Upper lobe of right lung (tissue), 1 donor: ENCODE data around the gene ZEB1. TPM values are rescaled to one million over a fixed set of nuclear protein-coding genes. Genes with fewer than 3 reads are reported as not detected.

ENCODE experiments used
- ATAC-seq: fragments of 200-7000 bp; cut with Tn5 transposase; one replicate; pipeline ENCODE4 v1.9.1; 2020; ENCODE audit warnings: mild to moderate bottlenecking, moderate library complexity
- DNase-seq: peaks from one replicate; pipeline ENCODE4 v3.0.0-alpha.2; 2020
- H3K27ac ChIP-seq: fragments of 200-600 bp; one replicate; pipeline ENCODE4 v1.8.0; 2022
- H3K27me3 ChIP-seq: fragments of 200-600 bp; one replicate; pipeline ENCODE4 v1.8.0; 2022; ENCODE audit warnings: mild to moderate bottlenecking
- H3K36me3 ChIP-seq: fragments of 200-600 bp; one replicate; pipeline ENCODE4 v1.8.0; 2022
- H3K4me1 ChIP-seq: fragments of 200-600 bp; one replicate; pipeline ENCODE4 v1.8.0; 2022
- H3K4me3 ChIP-seq: fragments of 200-600 bp; one replicate; pipeline ENCODE4 v1.8.0; 2022; ENCODE audit warnings: mild to moderate bottlenecking
- H3K9me3 ChIP-seq: fragments of 200-600 bp; one replicate; pipeline ENCODE4 v1.8.0; 2022
- CTCF ChIP-seq: fragments of 200-600 bp; IDR thresholded peaks from one replicate; pipeline ENCODE4 v1.8.0; 2022; ENCODE audit warnings: antibody characterized with exemption
- intact Hi-C: fragments of 100-400 bp; cut with DNase I; formaldehyde crosslinking; loops from one replicate; pipeline ENCODE4 v1.11.0; 2022
- total RNA-seq: library from RNA; stranded (reverse); fragmentation: NEBNext Ultra II Directional; extraction: Animal tissue kit (Norgen Biotek cat#: 25700); gene quantifications from one replicate; pipeline ENCODE4 v1.2.1, GENCODE V29; 2021
- donor health status: DM: no; HTN: yes; CAD: no; lungs with severe emphysema.

The ZEB1 gene
- total RNA-seq, 1 donor from 2014 or later: 55.2 TPM

- H3K27me3 ChIP-seq: no peaks in the 10 kb centered on the region
- no peak for ATAC-seq
- no peak overlapping the region for H3K4me3 ChIP-seq
- TF ChIP-seq CTCF: no peak
- H3K36me3 ChIP-seq: no peaks in the 10 kb centered on the region
- H3K9me3 ChIP-seq: peaks cover under 1% of the 10 kb centered on the region
- no peak for DNase-seq
- no peaks in the 10 kb centered on the region for H3K4me1 ChIP-seq
- intact Hi-C loops: no loop called here
- no peak overlapping the region for H3K27ac ChIP-seq
Measured at GRCh38 chr10:31437959-31438358, 118.9 kb downstream of the ZEB1 start.

DNA sequence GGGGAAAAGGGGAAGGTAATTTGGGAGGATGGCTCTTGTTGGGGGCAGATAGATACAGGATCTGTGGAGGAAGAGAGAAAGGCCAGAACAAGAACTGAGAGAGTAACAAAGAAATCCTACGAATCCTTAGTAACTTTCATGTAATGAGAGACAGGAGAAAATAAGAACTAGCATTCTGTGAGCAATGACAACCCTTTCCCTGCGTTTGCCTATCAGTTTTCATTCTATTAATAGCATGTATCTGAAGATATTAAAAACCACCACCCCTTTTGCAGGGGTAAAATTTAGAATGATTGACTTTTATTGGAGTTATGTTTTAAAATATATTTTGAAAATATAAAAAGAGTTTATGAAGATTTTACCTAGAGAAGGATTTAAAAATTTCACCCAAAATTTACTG is 132.8 kb downstream of the ZEB1 start:
- intact Hi-C loops: no loop called here
- TF ChIP-seq CTCF: no peak
- no peaks in the 10 kb centered on the region for H3K27me3 ChIP-seq
- H3K4me3 ChIP-seq: no peak overlapping the region
- no peaks in the 10 kb centered on the region for H3K4me1 ChIP-seq
- H3K9me3 ChIP-seq: no peaks in the 10 kb centered on the region
- H3K27ac ChIP-seq: no peak overlapping the region
- ATAC-seq (no peak), DNase-seq (no peak)
- no peaks in the 10 kb centered on the region for H3K36me3 ChIP-seq

GRCh38 chr10:31456468-31456867 is 137.5 kb downstream of the ZEB1 start:
- DNase-seq (no peak), ATAC-seq (no peak)
- Histone ChIP-seq H3K9me3 (no peaks in the 10 kb centered on the region), H3K4me1 (no peaks in the 10 kb centered on the region), H3K36me3 (no peaks in the 10 kb centered on the region), H3K27ac (no peak overlapping the region), H3K4me3 (no peak overlapping the region), H3K27me3 (no peaks in the 10 kb centered on the region)
- no peak for TF ChIP-seq CTCF
- intact Hi-C loops: no loop called here

DNA sequence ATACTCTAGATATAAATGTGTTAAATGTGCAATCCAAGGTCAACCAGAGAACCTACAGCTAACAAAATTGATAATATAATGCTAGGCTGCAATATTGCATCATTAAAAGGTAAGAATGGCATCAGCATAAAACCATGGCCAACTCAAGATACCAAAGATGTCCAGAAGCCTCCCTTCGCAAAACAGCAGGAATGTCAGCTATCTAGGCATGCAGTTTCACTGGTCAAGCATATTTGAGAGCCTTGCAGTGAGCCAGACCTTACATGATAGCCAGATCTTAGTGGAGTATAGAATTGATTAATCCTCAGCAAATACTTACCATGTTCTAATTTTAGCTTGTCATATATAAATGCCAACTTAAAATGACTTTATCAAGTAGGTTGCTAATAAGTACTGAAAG is 138.8 kb downstream of the ZEB1 start:
- H3K27me3 ChIP-seq: no peaks in the 10 kb centered on the region
- no peak for TF ChIP-seq CTCF
- H3K36me3 ChIP-seq: no peaks in the 10 kb centered on the region
- H3K4me1 ChIP-seq: no peaks in the 10 kb centered on the region
- DNase-seq (no peak), ATAC-seq (no peak)
- no peak overlapping the region for H3K27ac ChIP-seq
- no peak overlapping the region for H3K4me3 ChIP-seq
- intact Hi-C loops: no loop called here
- H3K9me3 ChIP-seq: no peaks in the 10 kb centered on the region

DNA sequence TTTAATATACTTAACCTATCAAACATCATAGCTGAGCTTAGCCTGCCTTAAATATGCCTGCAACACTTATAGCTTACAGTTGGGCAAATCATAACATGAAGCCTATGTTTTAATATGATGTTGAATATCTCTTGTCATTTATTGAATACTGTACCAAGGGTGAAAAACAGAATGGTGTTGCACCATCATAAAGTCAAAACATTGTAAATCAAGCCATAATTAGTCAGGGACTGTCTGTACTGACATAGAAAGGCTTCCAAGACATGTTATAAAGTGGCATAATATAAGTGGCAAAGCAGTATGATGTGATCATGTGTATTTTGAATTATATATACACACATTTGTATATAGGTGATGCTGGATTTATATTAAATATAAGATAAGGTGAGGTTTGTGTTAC is 140.0 kb downstream of the ZEB1 start:
- Histone ChIP-seq H3K36me3 (no peaks in the 10 kb centered on the region), H3K4me3 (no peak overlapping the region), H3K9me3 (peaks cover 8% of the 10 kb centered on the region), H3K4me1 (no peaks in the 10 kb centered on the region), H3K27ac (no peak overlapping the region), H3K27me3 (no peaks in the 10 kb centered on the region)
- DNase-seq: no peak
- intact Hi-C loops: no loop called here
- ATAC-seq: no peak
- TF ChIP-seq CTCF: no peak

DNA sequence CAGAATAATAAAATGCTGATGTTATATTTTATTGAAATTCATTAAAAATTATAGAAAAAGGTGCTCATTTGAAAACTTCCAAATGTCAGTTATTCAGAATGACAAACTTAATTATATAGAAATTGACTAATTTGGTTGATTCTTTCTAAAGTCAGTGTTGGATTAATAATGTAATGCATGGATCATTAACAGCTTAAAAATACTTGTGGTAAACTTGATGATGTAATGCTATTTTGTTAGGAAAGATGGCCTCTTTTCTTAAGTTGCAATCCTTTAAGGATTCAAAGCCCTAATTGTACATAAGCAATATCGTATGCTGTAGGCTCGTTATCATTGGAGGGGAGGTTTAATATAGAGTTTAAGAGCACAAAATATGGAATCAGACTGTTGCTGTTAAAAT is 141.2 kb downstream of the ZEB1 start:
- TF ChIP-seq CTCF: no peak
- intact Hi-C loops: no loop called here

More for the DNA sequence above, 141.2 kb downstream of the ZEB1 start:
- ATAC-seq (no peak), DNase-seq (no peak)
- H3K4me1 ChIP-seq: no peaks in the 10 kb centered on the region
- no peak overlapping the region for H3K4me3 ChIP-seq
- no peak overlapping the region for H3K27ac ChIP-seq
- no peaks in the 10 kb centered on the region for H3K36me3 ChIP-seq
- H3K9me3 ChIP-seq: peaks cover 20% of the 10 kb centered on the region
- no peaks in the 10 kb centered on the region for H3K27me3 ChIP-seq
